Right cardiac atrium (tissue), 5 donors: ENCODE data around the gene SLC25A1. TPM values are rescaled to one million over a fixed set of nuclear protein-coding genes. Genes with fewer than 3 reads are reported as not detected.
A peak's percentile ranks its signal among the peaks of the same experiment; 100 is the strongest.
"Not testable (repeated sequence)": the region's sequence is repeated elsewhere in the genome, so short reads cannot be mapped to it uniquely, and the experiment has no call there.

Experiments
- ATAC-seq, 2 donors: fragments of 200-7000 bp; cut with Tn5 transposase; one replicate each; pipeline versions ENCODE4 v1.8.0 to v1.9.1; 2020; ENCODE audit warnings: moderate library complexity in 2 of 2, mild to moderate bottlenecking in 1 of 2
- DNase-seq, 3 donors: peaks; one replicate each; pipeline ENCODE4 v3.0.0-alpha.2; 2020
- H3K27ac ChIP-seq: one replicate; pipeline ENCODE4 v1.5.1; 2013; ENCODE audit warnings: mild to moderate bottlenecking, low read length, control low read depth, moderate library complexity
- H3K27me3 ChIP-seq: one replicate; pipeline ENCODE4 v1.6.1; 2013; ENCODE audit not compliant: control insufficient read depth, insufficient read depth
- H3K4me1 ChIP-seq: one replicate; pipeline ENCODE4 v1.6.1; 2013; ENCODE audit warnings: low read length; ENCODE audit not compliant: control insufficient read depth, insufficient read depth
- H3K4me3 ChIP-seq: one replicate; pipeline ENCODE4 v1.5.1; 2013; ENCODE audit warnings: low read length, control low read depth
- H3K9me3 ChIP-seq: one replicate; pipeline ENCODE4 v1.6.1; 2013; ENCODE audit warnings: low read length; ENCODE audit not compliant: control insufficient read depth
- WGBS: extraction: QIAGEN DNeasy Blood & Tissue Kit; methylation state at CpG from one replicate; pipeline ENCODE4 v1.1.7; 2013; 5-methylcytosine and 5-hydroxymethylcytosine counted together
- intact Hi-C, 4 donors: fragments of 100-400 bp; cut with DNase I; formaldehyde crosslinking; loops; one replicate each; pipeline versions ENCODE4 v1.11.0 to v1.14.0; 2022 to 2023
- polyA plus RNA-seq: library from polyadenylated mRNA; stranded (reverse); fragments of 200-250 nt; gene quantifications from one replicate; pipeline ENCODE4 v1.2.3, GENCODE V29; 2013
- total RNA-seq, 4 donors: library from RNA; stranded (reverse); fragmentation: NEBNext Ultra II Directional; extraction: Animal tissue kit (Norgen Biotek cat#: 25700); gene quantifications; one replicate each; pipeline ENCODE4 v1.2.1, GENCODE V29; 2021
- donor health status: healthy with polysubstance abuse.
- donor health status: DM: no; HTN: yes; CAD: no.
- donor health status: DM: no; HTN: no; CAD: no.
- donor health status: DM: no; HTN: yes; CAD: no; lungs with severe emphysema.
- donor health status: DM: yes; HTN: yes; CAD: no.

SLC25A1 gene
- total and polyA plus RNA-seq, 5 donors = 11.2 to 26.5 (median 19.0) TPM

- Histone ChIP-seq H3K4me3 (no peak overlapping the region), H3K9me3 (no peaks in the 10 kb centered on the region), H3K27ac (no peak overlapping the region), H3K27me3 (no peaks in the 10 kb centered on the region), H3K4me1 (no peaks in the 10 kb centered on the region)
- DNase-seq (no peak), ATAC-seq (no peak)
- intact Hi-C loops = no loop called here
- WGBS = 91% methylated on average over 6 of the region's 6 CpGs
Observed at GRCh38 chr22:19206287-19206686, 27.8 kb upstream of the SLC25A1 start.

- 93% methylated on average over 4 of the region's 4 CpGs for WGBS
- intact Hi-C loops = no loop called here
- DNase-seq (no peak), ATAC-seq (no peak)
- Histone ChIP-seq H3K9me3 (no peaks in the 10 kb centered on the region), H3K27ac (no peak overlapping the region), H3K4me1 (no peaks in the 10 kb centered on the region), H3K4me3 (no peak overlapping the region), H3K27me3 (no peaks in the 10 kb centered on the region)
Observed at GRCh38 chr22:19204640-19205039, 26.1 kb upstream of the SLC25A1 start.

GRCh38 chr22:19203834-19204233, 25.3 kb upstream of the SLC25A1 start:
- intact Hi-C loops = no loop called here
- no peaks in the 10 kb centered on the region for H3K9me3 ChIP-seq
- H3K27ac ChIP-seq = no peak overlapping the region
- DNase-seq (peak in 2 of 3 donors; percentile 70 to 74), ATAC-seq (peak; percentile 49 to 76)
- no peaks in the 10 kb centered on the region for H3K4me1 ChIP-seq
- no peak overlapping the region for H3K4me3 ChIP-seq
- 70% methylated on average over 8 of the region's 8 CpGs for WGBS
- H3K27me3 ChIP-seq = no peaks in the 10 kb centered on the region

GRCh38 chr22:19202799-19203186, 24.3 kb upstream of the SLC25A1 start:
- H3K27me3 ChIP-seq, DNase-seq, H3K4me3 ChIP-seq, intact Hi-C loops, H3K4me1 ChIP-seq, H3K27ac ChIP-seq, H3K9me3 ChIP-seq, ATAC-seq: not testable (repeated sequence)
- 92% methylated on average over 3 of the region's 3 CpGs for WGBS

- Histone ChIP-seq H3K27me3 (no peaks in the 10 kb centered on the region), H3K27ac (no peak overlapping the region), H3K9me3 (no peaks in the 10 kb centered on the region), H3K4me3 (no peak overlapping the region), H3K4me1 (no peaks in the 10 kb centered on the region)
- intact Hi-C loops = no loop called here
- 93% methylated on average over 18 of the region's 18 CpGs for WGBS
- ATAC-seq (peak in 1 of 2 donors; percentile 63), DNase-seq (peak in 2 of 3 donors; percentile 47 to 73)
Observed at GRCh38 chr22:19201869-19202798, 23.6 kb upstream of the SLC25A1 start.

GRCh38 chr22:19201130-19201868, 22.8 kb upstream of the SLC25A1 start:
- H3K4me1 ChIP-seq = no peaks in the 10 kb centered on the region
- DNase-seq = no peak
- H3K4me3 ChIP-seq = no peak overlapping the region
- no peak overlapping the region for H3K27ac ChIP-seq
- intact Hi-C loops = no loop called here
- H3K9me3 ChIP-seq = no peaks in the 10 kb centered on the region
- ATAC-seq = no peak
- WGBS = 93% methylated on average over 23 of the region's 23 CpGs
- no peaks in the 10 kb centered on the region for H3K27me3 ChIP-seq

- H3K27ac ChIP-seq = no peak overlapping the region
- WGBS = 91% methylated on average over 8 of the region's 8 CpGs
- no peak for DNase-seq
Observed at GRCh38 chr22:19199479-19199878, 20.9 kb upstream of the SLC25A1 start.

GRCh38 chr22:19197997-19198865, 19.7 kb upstream of the SLC25A1 start:
- 87% methylated on average over 10 of the region's 10 CpGs for WGBS
- DNase-seq = no peak
- Histone ChIP-seq H3K4me3 (no peak overlapping the region), H3K27ac (no peak overlapping the region), H3K9me3 (no peaks in the 10 kb centered on the region), H3K4me1 (no peaks in the 10 kb centered on the region), H3K27me3 (no peaks in the 10 kb centered on the region)
- ATAC-seq = no peak
- intact Hi-C loops = no loop called here

More at GRCh38 chr22:19199479-19199878, 20.9 kb upstream of the SLC25A1 start:
- Histone ChIP-seq H3K4me3 (no peak overlapping the region), H3K9me3 (no peaks in the 10 kb centered on the region), H3K4me1 (no peaks in the 10 kb centered on the region), H3K27me3 (no peaks in the 10 kb centered on the region)
- no peak for ATAC-seq
- intact Hi-C loops = no loop called here

GRCh38 chr22:19196841-19197612, 18.5 kb upstream of the SLC25A1 start:
- Histone ChIP-seq H3K4me3 (no peak overlapping the region), H3K4me1 (no peaks in the 10 kb centered on the region), H3K9me3 (no peaks in the 10 kb centered on the region), H3K27me3 (no peaks in the 10 kb centered on the region), H3K27ac (no peak overlapping the region)
- intact Hi-C loops = no loop called here
- ATAC-seq (no peak), DNase-seq (no peak)
- WGBS = 81% methylated on average over 11 of the region's 11 CpGs
